ENCODE measurements around the gene TRPV6. TPM values are rescaled to one million over a fixed set of nuclear protein-coding genes. Genes with fewer than 3 reads are reported as not detected.

Gene TRPV6
- total and polyA plus RNA-seq, 4 experiments from 2014 or later = 0.09 TPM; not detected in 3

DNA sequence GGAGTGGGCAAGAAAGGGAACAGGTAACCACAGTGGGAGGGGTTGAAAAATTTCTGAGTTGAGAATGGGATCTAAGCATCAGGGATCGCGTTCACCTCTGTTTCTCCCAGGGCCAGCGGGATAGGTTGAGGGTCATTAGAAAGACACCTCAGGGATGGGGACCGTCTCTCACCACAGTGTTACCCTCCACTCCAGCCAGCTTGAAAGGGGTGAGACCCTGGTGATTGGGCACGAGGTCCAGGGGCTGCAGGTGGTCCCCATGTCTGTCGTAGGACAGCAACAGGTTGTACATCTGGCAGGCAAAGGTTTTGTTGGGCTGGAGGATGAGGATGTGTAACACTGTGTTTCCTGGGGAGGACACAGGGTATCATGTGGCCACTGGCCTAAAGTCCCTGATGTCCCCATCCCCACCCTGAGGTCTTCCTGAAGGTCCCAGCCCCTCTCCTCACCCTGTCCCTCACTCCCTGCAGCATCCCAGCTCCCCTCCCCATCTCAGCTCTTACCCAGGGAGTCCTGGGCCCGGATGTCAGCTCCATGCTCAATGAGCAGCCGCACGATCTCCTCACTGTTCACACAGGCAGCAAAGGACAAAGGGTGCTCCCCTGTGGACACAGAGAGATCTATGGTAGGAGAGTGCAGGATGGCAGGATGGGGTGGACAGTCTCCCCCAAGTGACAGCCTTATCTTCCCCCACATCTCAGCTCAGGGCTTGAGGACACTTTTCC, 9.1 kb downstream of the TRPV6 start:
- intact Hi-C loops (cut with micrococcal nuclease) = no loop called here
- H3K9me3 Mint-ChIP-seq = peaks cover 0 to 4% (median 0%) of the 10 kb centered on the region in 8 donors
- H3K27me3 Mint-ChIP-seq = peaks cover 2 to 6% of the 10 kb centered on the region in 2 donors
- no peak overlapping the region for H3K4me3 ChIP-seq (ENCODE audit: low read length in 2 of 2)
- H3K36me3 Mint-ChIP-seq = no peaks in the 10 kb centered on the region
- H3K27me3 ChIP-seq (ENCODE audit: insufficient read depth, low read length) = no peaks in the 10 kb centered on the region
- H3K27ac ChIP-seq (ENCODE audit: low read depth, low read length) = no peak overlapping the region
- POLR2A ChIA-PET (ENCODE audit: partially characterized antibody) = no interaction called here
- CTCF ChIA-PET (ENCODE audit: partially characterized antibody) = no interaction called here
- no peaks in the 10 kb centered on the region for H3K9me3 ChIP-seq (ENCODE audit: control insufficient read depth in 1 of 2, low read length in 2 of 2)
- H3K4me1 Mint-ChIP-seq = peaks cover 0 to 4% (median 0%) of the 10 kb centered on the region in 4 donors
- no peaks in the 10 kb centered on the region for H3K4me1 ChIP-seq (ENCODE audit: insufficient read depth, low read length)
- DNase-seq = no peak
- H3K4me3 Mint-ChIP-seq = no peak overlapping the region
- H3K36me3 ChIP-seq (ENCODE audit: insufficient read depth, low read length) = no peaks in the 10 kb centered on the region
- H3K27ac Mint-ChIP-seq = no peak overlapping the region

DNA sequence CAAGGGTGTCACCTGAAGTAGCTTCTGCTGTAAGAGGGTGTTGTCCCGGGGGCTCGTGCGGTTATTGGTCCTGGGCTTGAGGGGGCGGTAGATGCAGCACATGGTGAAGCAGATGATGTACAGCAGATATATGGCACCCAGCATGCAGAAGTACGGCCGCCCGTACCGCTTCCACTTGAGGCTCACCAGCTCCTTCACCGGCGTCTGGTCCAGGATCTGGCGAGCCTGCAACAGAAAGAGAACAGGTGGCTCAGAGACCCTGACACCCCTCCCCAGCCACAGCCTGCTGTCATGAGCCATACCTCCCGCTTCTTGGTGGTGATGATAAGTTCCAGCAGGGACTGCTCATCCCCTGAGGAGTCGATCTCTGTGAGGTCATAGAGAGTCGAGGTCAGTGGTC, 10.1 kb downstream of the TRPV6 start:
- Mint-ChIP-seq H3K36me3 (no peaks in the 10 kb centered on the region), H3K4me3 (no peak overlapping the region), H3K27me3 (peaks cover 2 to 3% of the 10 kb centered on the region in 2 donors), H3K9me3 (peaks cover 0 to 4% (median 0%) of the 10 kb centered on the region in 8 donors), H3K27ac (no peak overlapping the region), H3K4me1 (no peaks in the 10 kb centered on the region)
- ChIA-PET POLR2A (ENCODE audit: partially characterized antibody) (no interaction called here), CTCF (ENCODE audit: partially characterized antibody) (no interaction called here)
- Histone ChIP-seq H3K27ac (ENCODE audit: low read depth, low read length) (no peak overlapping the region), H3K36me3 (ENCODE audit: insufficient read depth, low read length) (no peaks in the 10 kb centered on the region), H3K9me3 (ENCODE audit: control insufficient read depth in 1 of 2, low read length in 2 of 2) (no peaks in the 10 kb centered on the region), H3K4me3 (ENCODE audit: low read length in 2 of 2) (no peak overlapping the region), H3K4me1 (ENCODE audit: insufficient read depth, low read length) (no peaks in the 10 kb centered on the region), H3K27me3 (ENCODE audit: insufficient read depth, low read length) (no peaks in the 10 kb centered on the region)
- no peak for DNase-seq
- intact Hi-C loops (cut with micrococcal nuclease) = no loop called here

DNA sequence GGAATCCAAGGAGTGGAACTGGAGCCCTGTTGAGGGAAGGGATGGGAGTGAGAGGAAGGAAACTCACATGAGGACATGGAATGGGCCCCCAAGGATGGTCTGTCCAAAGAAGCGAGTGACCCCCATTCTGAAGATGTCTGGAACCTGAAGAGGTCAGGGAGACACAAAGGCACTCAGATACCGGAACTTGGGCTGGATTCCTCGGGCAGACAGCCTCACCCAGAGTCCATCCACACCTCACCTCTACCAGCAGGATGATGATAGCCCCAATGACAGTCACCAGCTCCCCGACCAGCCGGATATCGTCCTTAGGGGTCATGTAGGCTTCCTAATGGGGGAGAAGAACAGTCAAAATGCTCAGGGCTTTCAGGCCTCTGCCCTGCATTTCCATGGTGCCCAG, 10.7 kb downstream of the TRPV6 start:
- no peak overlapping the region for H3K4me3 ChIP-seq (ENCODE audit: low read length in 2 of 2)
- no peaks in the 10 kb centered on the region for H3K9me3 ChIP-seq (ENCODE audit: control insufficient read depth in 1 of 2, low read length in 2 of 2)
- DNase-seq = no peak
- ChIA-PET POLR2A (ENCODE audit: partially characterized antibody) (no interaction called here), CTCF (ENCODE audit: partially characterized antibody) (no interaction called here)
- no peaks in the 10 kb centered on the region for H3K36me3 ChIP-seq (ENCODE audit: insufficient read depth, low read length)
- Mint-ChIP-seq H3K9me3 (peaks cover 0 to 4% (median 0%) of the 10 kb centered on the region in 8 donors), H3K27ac (peak overlapping the region in 1 of 7 donors; percentile 66), H3K4me3 (no peak overlapping the region), H3K4me1 (no peaks in the 10 kb centered on the region), H3K36me3 (peaks cover 2 to 3% of the 10 kb centered on the region in 2 donors), H3K27me3 (peaks cover 2 to 3% of the 10 kb centered on the region in 2 donors)
- intact Hi-C loops (cut with micrococcal nuclease) = no loop called here
- H3K4me1 ChIP-seq (ENCODE audit: insufficient read depth, low read length) = no peaks in the 10 kb centered on the region
- H3K27ac ChIP-seq (ENCODE audit: low read depth, low read length) = no peak overlapping the region
- H3K27me3 ChIP-seq (ENCODE audit: insufficient read depth, low read length) = no peaks in the 10 kb centered on the region

DNA sequence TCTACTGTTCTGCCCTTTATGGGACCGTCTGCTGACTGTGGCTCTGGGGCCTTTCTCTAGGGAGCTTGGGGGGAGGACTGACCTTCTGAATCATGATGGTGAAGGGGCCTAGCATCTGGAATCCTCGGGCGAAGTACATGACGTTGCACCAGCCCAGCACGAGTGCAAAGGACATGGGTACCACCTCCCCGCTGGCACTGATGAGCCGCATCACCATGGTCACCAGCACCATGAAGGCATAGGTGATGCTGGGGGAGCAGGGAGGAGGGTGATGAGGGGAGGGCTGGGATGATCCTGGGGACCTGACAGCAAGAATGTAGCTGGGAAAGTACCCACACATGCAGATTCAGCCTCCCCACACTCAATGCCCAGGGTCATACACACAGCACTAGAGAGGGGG, 11.1 kb downstream of the TRPV6 start:
- Histone ChIP-seq H3K27me3 (ENCODE audit: insufficient read depth, low read length) (no peaks in the 10 kb centered on the region), H3K4me1 (ENCODE audit: insufficient read depth, low read length) (no peaks in the 10 kb centered on the region), H3K27ac (ENCODE audit: low read depth, low read length) (no peak overlapping the region), H3K9me3 (ENCODE audit: control insufficient read depth in 1 of 2, low read length in 2 of 2) (no peaks in the 10 kb centered on the region), H3K4me3 (ENCODE audit: low read length in 2 of 2) (no peak overlapping the region), H3K36me3 (ENCODE audit: insufficient read depth, low read length) (no peaks in the 10 kb centered on the region)
- Mint-ChIP-seq H3K9me3 (peaks cover 0 to 4% (median 0%) of the 10 kb centered on the region in 8 donors), H3K4me3 (no peak overlapping the region), H3K27me3 (peaks cover 2 to 3% of the 10 kb centered on the region in 2 donors), H3K36me3 (peaks cover 7% of the 10 kb centered on the region in 2 donors), H3K4me1 (no peaks in the 10 kb centered on the region), H3K27ac (no peak overlapping the region)
- intact Hi-C loops (cut with micrococcal nuclease) = no loop called here
- ChIA-PET POLR2A (ENCODE audit: partially characterized antibody) (no interaction called here), CTCF (ENCODE audit: partially characterized antibody) (no interaction called here)
- no peak for DNase-seq

DNA sequence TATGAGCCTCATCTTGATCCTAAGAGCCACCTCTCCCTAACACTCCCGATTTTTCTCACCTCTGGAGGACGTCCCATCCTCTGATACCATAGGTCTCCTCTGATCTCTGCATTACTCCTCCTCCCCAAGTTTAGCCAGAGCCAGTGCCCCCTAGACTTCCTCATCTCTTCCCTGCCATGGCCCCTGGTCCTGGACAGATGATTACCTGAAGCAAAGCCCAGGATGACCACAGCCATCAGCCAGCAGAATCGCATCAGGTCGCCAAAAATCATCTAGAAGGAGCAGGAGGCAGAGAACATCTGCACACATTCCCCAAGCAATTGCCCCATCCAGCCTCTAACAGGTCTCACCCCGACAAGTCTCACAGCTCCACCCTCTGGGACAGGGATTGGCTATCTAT, 11.7 kb downstream of the TRPV6 start:
- H3K27ac Mint-ChIP-seq = peak overlapping the region in 2 of 7 donors; percentile 20 to 32
- no peaks in the 10 kb centered on the region for H3K27me3 ChIP-seq (ENCODE audit: insufficient read depth, low read length)
- H3K4me3 Mint-ChIP-seq = no peak overlapping the region
- no peak overlapping the region for H3K4me3 ChIP-seq (ENCODE audit: low read length in 2 of 2)
- H3K27ac ChIP-seq (ENCODE audit: low read depth, low read length) = no peak overlapping the region
- H3K36me3 Mint-ChIP-seq = peaks cover 7 to 9% of the 10 kb centered on the region in 2 donors
- POLR2A ChIA-PET (ENCODE audit: partially characterized antibody) = no interaction called here
- H3K27me3 Mint-ChIP-seq = peaks cover 0 to 3% of the 10 kb centered on the region in 2 donors
- H3K4me1 ChIP-seq (ENCODE audit: insufficient read depth, low read length) = no peaks in the 10 kb centered on the region
- H3K9me3 ChIP-seq (ENCODE audit: control insufficient read depth in 1 of 2, low read length in 2 of 2) = no peaks in the 10 kb centered on the region
- no peak for DNase-seq
- H3K36me3 ChIP-seq (ENCODE audit: insufficient read depth, low read length) = no peaks in the 10 kb centered on the region
- H3K9me3 Mint-ChIP-seq = peaks cover 0 to 4% (median 0%) of the 10 kb centered on the region in 8 donors
- CTCF ChIA-PET (ENCODE audit: partially characterized antibody) = interaction anchor here (1.1 to 2.2 kb wide), 5 partner anchors 9 to 87 kb away, joined by 3 to 10 read pairs (median 3); no protein-coding TSS in a partner anchor
- intact Hi-C loops (cut with micrococcal nuclease) = no loop called here
- H3K4me1 Mint-ChIP-seq = no peaks in the 10 kb centered on the region

DNA sequence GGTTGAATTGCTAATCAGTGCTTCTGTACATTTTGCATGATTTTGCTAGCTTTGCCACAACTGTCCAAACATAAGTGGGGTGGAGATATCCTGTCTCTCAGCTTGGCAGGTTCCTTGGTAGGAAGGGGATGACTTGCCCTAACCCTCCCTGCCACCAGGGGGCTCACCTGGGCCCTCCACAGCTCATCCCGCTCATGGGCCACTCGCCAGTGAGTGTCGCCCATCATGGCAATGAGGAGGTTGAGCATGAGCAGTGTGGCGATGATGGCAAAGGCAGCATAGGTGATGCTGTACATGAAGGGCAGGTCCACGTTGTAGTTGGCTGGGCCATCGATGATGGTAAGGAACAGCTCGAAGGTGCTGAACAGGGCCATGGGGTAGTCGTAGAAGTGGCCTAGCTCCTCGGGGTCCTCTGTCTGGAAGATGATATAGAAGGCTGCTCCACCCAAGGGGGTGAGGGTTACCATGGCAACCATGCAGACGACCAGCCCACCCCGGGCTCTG, 12.2 kb downstream of the TRPV6 start:
- no peak for DNase-seq
- Mint-ChIP-seq H3K9me3 (peaks cover 0 to 4% (median 0%) of the 10 kb centered on the region in 8 donors), H3K27me3 (peaks cover 0 to 3% of the 10 kb centered on the region in 2 donors), H3K36me3 (peaks cover 7 to 9% of the 10 kb centered on the region in 2 donors), H3K27ac (peak overlapping the region in 1 of 7 donors; percentile 17), H3K4me3 (no peak overlapping the region), H3K4me1 (no peaks in the 10 kb centered on the region)
- intact Hi-C loops (cut with micrococcal nuclease) = no loop called here
- Histone ChIP-seq H3K9me3 (ENCODE audit: control insufficient read depth in 1 of 2, low read length in 2 of 2) (no peaks in the 10 kb centered on the region), H3K4me1 (ENCODE audit: insufficient read depth, low read length) (no peaks in the 10 kb centered on the region), H3K27me3 (ENCODE audit: insufficient read depth, low read length) (no peaks in the 10 kb centered on the region), H3K4me3 (ENCODE audit: low read length in 2 of 2) (no peak overlapping the region), H3K36me3 (ENCODE audit: insufficient read depth, low read length) (no peaks in the 10 kb centered on the region), H3K27ac (ENCODE audit: low read depth, low read length) (no peak overlapping the region)
- ChIA-PET POLR2A (ENCODE audit: partially characterized antibody) (no interaction called here), CTCF (ENCODE audit: partially characterized antibody) (interaction anchor here (0.7 to 2.2 kb wide), 12 partner anchors 8 to 571 kb away, joined by 3 to 10 read pairs (median 3); no protein-coding TSS in a partner anchor)

DNA sequence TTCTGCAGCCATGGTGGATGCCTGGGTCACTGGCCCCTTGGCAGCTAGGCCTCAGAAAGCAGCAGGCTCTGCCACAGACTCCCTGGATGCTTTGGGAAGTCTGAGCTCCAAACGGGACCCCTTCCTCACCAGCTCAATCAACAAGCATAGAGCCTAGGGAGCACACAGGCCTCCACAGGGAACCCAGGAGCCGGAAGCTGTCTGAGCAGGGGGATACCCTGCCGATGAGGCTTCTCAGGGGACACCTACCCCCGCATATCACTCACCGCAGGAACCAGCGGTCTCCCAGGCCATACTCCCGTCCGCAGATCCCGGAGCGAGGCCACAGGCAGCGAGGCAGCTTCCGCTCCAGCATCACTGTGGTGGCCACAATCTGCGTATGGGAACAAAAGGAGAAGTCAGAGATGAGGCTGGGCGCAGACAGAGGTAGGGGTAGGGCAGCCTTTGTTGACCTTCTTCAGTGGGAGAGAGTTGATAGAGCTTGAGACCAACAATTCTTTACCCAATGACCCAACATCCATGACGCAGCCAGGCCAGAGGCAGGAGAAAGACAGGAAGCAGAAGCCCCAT, 13.4 kb downstream of the TRPV6 start:
- CTCF ChIA-PET (ENCODE audit: partially characterized antibody) = interaction anchor here (0.7 to 2.2 kb wide), 7 partner anchors 8 to 570 kb away, joined by 3 to 10 read pairs (median 3); no protein-coding TSS in a partner anchor

More for the DNA sequence above, 13.4 kb downstream of the TRPV6 start:
- Mint-ChIP-seq H3K36me3 (peaks cover 8 to 9% of the 10 kb centered on the region in 2 donors), H3K9me3 (peaks cover 0 to 4% (median 0%) of the 10 kb centered on the region in 8 donors), H3K4me1 (peaks cover 0 to under 1% (median 0%) of the 10 kb centered on the region in 4 donors), H3K4me3 (no peak overlapping the region), H3K27me3 (peaks cover 0 to 3% of the 10 kb centered on the region in 2 donors), H3K27ac (peak overlapping the region in 1 of 7 donors; percentile 30)
- no peak for DNase-seq
- Histone ChIP-seq H3K9me3 (ENCODE audit: control insufficient read depth in 1 of 2, low read length in 2 of 2) (no peaks in the 10 kb centered on the region), H3K36me3 (ENCODE audit: insufficient read depth, low read length) (no peaks in the 10 kb centered on the region), H3K4me1 (ENCODE audit: insufficient read depth, low read length) (no peaks in the 10 kb centered on the region), H3K27ac (ENCODE audit: low read depth, low read length) (no peak overlapping the region), H3K27me3 (ENCODE audit: insufficient read depth, low read length) (no peaks in the 10 kb centered on the region), H3K4me3 (ENCODE audit: low read length in 2 of 2) (no peak overlapping the region)
- POLR2A ChIA-PET (ENCODE audit: partially characterized antibody) = no interaction called here
- intact Hi-C loops (cut with micrococcal nuclease) = no loop called here
